Measurements from ENCODE around the gene CDA.

GRCh38 chr1:20660847-20661206, 71.9 kb downstream of the CDA start:
- TF ChIP-seq CTCF (IDR thresholded peaks at IDR 0.05; ENCODE audit: low read depth, low read length) (no peak), MYC (IDR thresholded peaks at IDR 0.05; ENCODE audit: low read depth, low read length) (no peak), POLR2A (IDR thresholded peaks at IDR 0.05; ENCODE audit: extremely low read depth, insufficient read length) (no peak), MAX (IDR thresholded peaks at IDR 0.05; ENCODE audit: low read depth, low read length) (no peak)

Data from NB4 (cell line).